ENCODE measurements around the gene TBC1D22A. TPM values are rescaled to one million over a fixed set of nuclear protein-coding genes. Genes with fewer than 3 reads are reported as not detected.

The TBC1D22A gene
- total and polyA plus RNA-seq, 10 of the 15 experiments (the other 5 are each of a cell fraction or from before 2014, with no cell fraction given) = 0.63 to 44.7 (median 27.4) TPM

GRCh38 chr22:46777609-46777970 is 15.1 kb downstream of the TBC1D22A start:
- Histone ChIP-seq H3K9ac (ENCODE audit: control insufficient read depth, insufficient read depth, low read length) (peak overlapping the region; percentile 59), H3K4me1 (ENCODE audit: control insufficient read depth, insufficient read depth, low read length) (peaks cover 50% of the 10 kb centered on the region), H2AFZ (ENCODE audit: control insufficient read depth, low read depth, low read length) (no peak overlapping the region), H3K36me3 (ENCODE audit: control insufficient read depth in 2 of 2, insufficient read depth in 2 of 2, low read length in 1 of 2) (peaks cover 3 to 7% of the 10 kb centered on the region in 2 experiments; a peak in 3 of 4 replicates), H3K27me3 (replicated peaks in 1 of 2; ENCODE audit: control insufficient read depth in 2 of 2, insufficient read depth in 2 of 2, low read length in 1 of 2) (no peaks in the 10 kb centered on the region), H3K4me3 (peak overlapping the region; percentile 73), H3K4me2 (ENCODE audit: control insufficient read depth, insufficient read depth) (peak overlapping the region; percentile 75), H3K79me2 (ENCODE audit: control insufficient read depth, insufficient read depth, low read length) (peaks cover 77% of the 10 kb centered on the region), H3K27ac (ENCODE audit: control insufficient read depth, insufficient read depth) (peak overlapping the region; percentile 94), H4K20me1 (ENCODE audit: control insufficient read depth, insufficient read depth) (peaks cover 11% of the 10 kb centered on the region), H3K9me3 (replicated peaks; ENCODE audit: control insufficient read depth, insufficient read depth, low read length) (no peaks in the 10 kb centered on the region)
- ChIA-PET POLR2A (interaction anchor here (0.6 to 1.0 kb wide), 3 partner anchors 8 to 15 kb away, joined by 3 to 7 read pairs (median 4); partner anchors contain the start of gene TBC1D22A), CTCF (interaction anchor here (1.2 to 6.2 kb wide), 5 partner anchors 10 to 25 kb away, joined by 4 to 48 read pairs (median 5); no protein-coding TSS in a partner anchor), SMC1A (ENCODE audit: uncharacterized antibody, unreplicated experiment) (interaction anchor here (1.0 to 5.9 kb wide), 5 partner anchors 10 to 25 kb away, joined by 3 to 72 read pairs (median 8); partner anchors contain the start of gene TBC1D22A), RAD21 (ENCODE audit: unreplicated experiment) (interaction anchor here (0.6 to 2.0 kb wide), 6 partner anchors 9 to 25 kb away, joined by 4 to 14 read pairs (median 6); partner anchors contain the start of gene TBC1D22A)
- intact Hi-C loops (cut with micrococcal nuclease; ENCODE audit: unreplicated experiment) (loop anchor here (10.0 kb wide), 1 partner anchor 183 kb away; no protein-coding TSS in a partner anchor), in situ Hi-C loops (cut with MboI) (no loop called here)
- DNase-seq (ENCODE audit: low read depth, low spot score) (no peak), FAIRE-seq (no peak), ATAC-seq (peak; percentile 11)
- 4% methylated on average over 11 of the region's 11 CpGs for WGBS (ENCODE audit: insufficient coverage, insufficient replicate concordance, low lambda C conversion rate, missing lambda C conversion rate)
- no TSS peak for BruUV-seq (replicated peaks)
- TF ChIP-seq USF1 (IDR thresholded peaks at IDR 0.05; ENCODE audit: borderline replicate concordance, extremely low read length, insufficient read depth, low read depth, low read length) = no peak
- 0 out of 2 replicates have a peak, but pooled peaks have one; percentile 26 for TF ChIP-seq EED (IDR thresholded peaks at IDR 0.05; ENCODE audit: low read depth)
- no peak for TF ChIP-seq FOS (IDR thresholded peaks at IDR 0.05; ENCODE audit: borderline replicate concordance, extremely low read depth, insufficient read length)
- no peak for TF ChIP-seq TBL1XR1 (IDR thresholded peaks at IDR 0.05; ENCODE audit: low read depth, low read length)
- no peak for TF ChIP-seq ETV6 (conservative IDR thresholded peaks at IDR 0.05 in 1 of 2, IDR thresholded peaks at IDR 0.05 in 1 of 2; ENCODE audit: borderline replicate concordance in 1 of 2, low read depth in 1 of 2)
- no peak for TF ChIP-seq CTCF (IDR thresholded peaks at IDR 0.05 in 2 of 3, conservative IDR thresholded peaks at IDR 0.05 in 1 of 3; ENCODE audit: control insufficient read depth in 2 of 3, extremely low read depth in 1 of 3, insufficient read depth in 1 of 3, low read depth in 3 of 3, low read length in 3 of 3)
- no peak for TF ChIP-seq WRNIP1 (IDR thresholded peaks at IDR 0.05; ENCODE audit: borderline replicate concordance, low read depth, low read length)
- no peak for TF ChIP-seq RBBP5 (conservative IDR thresholded peaks at IDR 0.05)
- TF ChIP-seq MAX (IDR thresholded peaks at IDR 0.05; ENCODE audit: low read depth, low read length) = peak; percentile 85
- TF ChIP-seq E4F1 (IDR thresholded peaks at IDR 0.05; ENCODE audit: borderline replicate concordance, partially characterized antibody) = no peak
- no peak for TF ChIP-seq ATF3 (IDR thresholded peaks at IDR 0.05; ENCODE audit: borderline replicate concordance, extremely low read depth, low read depth, low read length)
- no peak for TF ChIP-seq STAT3 (IDR thresholded peaks at IDR 0.05; ENCODE audit: low read depth, low read length)
- no peak for TF ChIP-seq ZNF217 (IDR thresholded peaks at IDR 0.05)
- TF ChIP-seq SUZ12 (IDR thresholded peaks at IDR 0.05; ENCODE audit: unreplicated experiment) = no peak
- no peak for TF ChIP-seq FOXK2 (IDR thresholded peaks at IDR 0.05)
- TF ChIP-seq NFIC (IDR thresholded peaks at IDR 0.05; ENCODE audit: low read depth, low read length) = no peak
- no peak for TF ChIP-seq ESRRA (IDR thresholded peaks at IDR 0.05; ENCODE audit: low read length)
- TF ChIP-seq PML (IDR thresholded peaks at IDR 0.05; ENCODE audit: low read length) = no peak
- TF ChIP-seq BACH1 (IDR thresholded peaks at IDR 0.05; ENCODE audit: borderline replicate concordance) = no peak

All from GM12878 (cell line).